Measurements from ENCODE around the gene WDR3. TPM values are rescaled to one million over a fixed set of nuclear protein-coding genes. Genes with fewer than 3 reads are reported as not detected.

WDR3 gene
- polyA plus RNA-seq, 1 donor, result 22.1 TPM

GRCh38 chr1:117952386-117952785, 22.8 kb downstream of the WDR3 start:
- no peak for DNase-seq (ENCODE audit: low read depth)

- DNase-seq (ENCODE audit: low read depth), result no peak
Measured at GRCh38 chr1:117959364-117959763, 29.8 kb downstream of the WDR3 start.

GRCh38 chr1:117964290-117965038, 34.9 kb downstream of the WDR3 start:
- no peak for DNase-seq (ENCODE audit: low read depth)

- DNase-seq (ENCODE audit: low read depth), result no peak
Measured at GRCh38 chr1:117967477-117967876, 37.9 kb downstream of the WDR3 start.

GRCh38 chr1:117967881-117968280, 38.3 kb downstream of the WDR3 start:
- no peak for DNase-seq (ENCODE audit: low read depth)

- DNase-seq (ENCODE audit: low read depth), result no peak
Measured at GRCh38 chr1:117970252-117970651, 40.7 kb downstream of the WDR3 start.

GRCh38 chr1:117971777-117972176, 42.2 kb downstream of the WDR3 start:
- no peak for DNase-seq (ENCODE audit: low read depth)

GRCh38 chr1:117976381-117976780, 46.8 kb downstream of the WDR3 start:
- no peak for DNase-seq (ENCODE audit: low read depth)

GRCh38 chr1:117981455-117982192, 52.1 kb downstream of the WDR3 start:
- no peak for DNase-seq (ENCODE audit: low read depth)

GRCh38 chr1:117985239-117985638, 55.7 kb downstream of the WDR3 start:
- no peak for DNase-seq (ENCODE audit: low read depth)

GRCh38 chr1:117985973-117986372, 56.4 kb downstream of the WDR3 start:
- no peak for DNase-seq (ENCODE audit: low read depth)

GRCh38 chr1:118004312-118004711, 74.8 kb downstream of the WDR3 start:
- no peak for DNase-seq (ENCODE audit: low read depth)

- DNase-seq (ENCODE audit: low read depth), result no peak
Measured at GRCh38 chr1:118007391-118007790, 77.9 kb downstream of the WDR3 start.

- no peak for DNase-seq (ENCODE audit: low read depth)
Measured at GRCh38 chr1:118008011-118008410, 78.5 kb downstream of the WDR3 start.

- DNase-seq (ENCODE audit: low read depth), result no peak
Measured at GRCh38 chr1:118012515-118013124, 83.1 kb downstream of the WDR3 start.

- DNase-seq (ENCODE audit: low read depth), result no peak
Measured at GRCh38 chr1:118013336-118013735, 83.8 kb downstream of the WDR3 start.

- no peak for DNase-seq (ENCODE audit: low read depth)
Measured at GRCh38 chr1:118013938-118014337, 84.4 kb downstream of the WDR3 start.

Other genes starting within 250 kb of the WDR3 start
- 7.2 TPM for gene GDAP2, start 118 bp upstream of the WDR3 start, polyA plus RNA-seq (ENCODE audit: insufficient read length)

Data from forelimb muscle (tissue), 1 donor.